ENCODE results near the gene NFKBIZ.
"Not testable (repeated sequence)": the region's sequence is repeated elsewhere in the genome, so short reads cannot be mapped to it uniquely, and the experiment has no call there.

Gene NFKBIZ

GRCh38 chr3:101879102-101879501, 29.8 kb downstream of the NFKBIZ start:
- no peak for DNase-seq

DNA sequence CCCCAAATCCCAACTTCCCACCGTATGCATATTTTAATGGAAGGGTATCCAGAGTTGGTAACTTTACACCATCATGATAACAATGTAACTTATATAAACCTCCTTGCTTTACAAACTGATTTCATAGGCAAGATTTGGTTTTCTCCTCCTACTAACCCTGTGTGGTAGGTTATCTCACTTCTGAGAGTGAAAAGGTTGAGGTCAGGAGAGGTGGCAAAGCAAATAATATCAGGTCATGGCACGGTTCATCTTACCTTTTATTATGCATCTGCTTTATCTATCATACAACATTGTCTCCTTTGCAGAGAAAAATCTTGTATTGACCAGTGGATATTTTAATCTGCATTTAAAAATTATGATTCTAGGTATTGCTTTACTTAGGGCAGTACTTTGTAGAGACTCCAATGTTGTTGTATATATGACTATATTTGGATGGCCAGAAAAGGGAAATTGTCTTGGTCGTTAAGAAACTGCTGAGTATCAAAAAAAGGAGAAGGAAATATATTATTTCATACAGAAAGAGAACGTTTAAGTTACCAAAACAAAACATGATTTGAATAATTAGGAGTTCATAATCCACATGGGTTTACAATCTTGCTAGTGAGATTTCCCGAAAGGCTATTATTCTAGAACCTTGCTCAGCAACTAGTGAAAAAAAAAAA, 30.4 kb downstream of the NFKBIZ start:
- DNase-seq, result no peak

DNA sequence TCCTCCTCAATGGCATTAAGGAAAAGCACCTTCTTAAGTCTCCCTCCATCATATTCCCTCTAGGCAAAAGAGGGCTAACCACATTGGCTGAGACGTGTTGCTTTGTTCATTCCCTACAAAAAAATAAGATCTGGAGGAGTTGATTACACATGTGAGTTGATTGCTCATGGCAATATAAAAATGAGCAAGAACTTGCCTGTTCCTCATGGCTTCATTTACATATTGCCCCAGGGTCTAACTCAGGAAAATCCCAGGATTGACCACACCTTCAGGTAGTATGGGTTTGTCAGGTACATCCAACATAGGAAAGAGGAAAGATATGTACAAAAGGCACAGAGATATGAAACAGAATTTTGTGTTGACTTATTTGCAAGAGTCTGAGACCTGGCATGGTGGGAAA, 35.5 kb downstream of the NFKBIZ start:
- DNase-seq, result no peak

GRCh38 chr3:101885584-101885983, 36.3 kb downstream of the NFKBIZ start:
- not testable (repeated sequence) for DNase-seq

- no peak for DNase-seq
Observed at GRCh38 chr3:101886626-101887025, 37.3 kb downstream of the NFKBIZ start.

- no peak for DNase-seq
Observed at GRCh38 chr3:101888653-101889052, 39.3 kb downstream of the NFKBIZ start.

DNA sequence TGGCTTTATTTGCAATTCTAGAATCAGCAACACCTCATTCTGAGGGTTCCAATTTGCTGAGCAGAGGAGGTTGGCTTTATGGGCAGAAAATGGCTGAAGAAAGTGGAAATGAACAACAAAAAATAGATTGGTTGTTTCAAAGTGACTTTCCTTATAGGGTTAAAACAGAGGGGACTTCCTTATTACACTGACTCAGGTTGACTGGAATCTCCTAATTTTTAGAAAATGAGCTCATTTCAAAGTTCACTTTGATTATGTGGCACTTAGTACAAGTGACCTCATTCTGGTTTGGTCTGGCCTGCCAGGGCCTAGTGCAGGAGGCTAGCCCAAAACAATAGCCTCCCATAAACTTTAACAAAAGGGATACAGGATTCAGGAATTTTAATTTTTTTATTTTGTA, 41.4 kb downstream of the NFKBIZ start:
- DNase-seq, result no peak

DNA sequence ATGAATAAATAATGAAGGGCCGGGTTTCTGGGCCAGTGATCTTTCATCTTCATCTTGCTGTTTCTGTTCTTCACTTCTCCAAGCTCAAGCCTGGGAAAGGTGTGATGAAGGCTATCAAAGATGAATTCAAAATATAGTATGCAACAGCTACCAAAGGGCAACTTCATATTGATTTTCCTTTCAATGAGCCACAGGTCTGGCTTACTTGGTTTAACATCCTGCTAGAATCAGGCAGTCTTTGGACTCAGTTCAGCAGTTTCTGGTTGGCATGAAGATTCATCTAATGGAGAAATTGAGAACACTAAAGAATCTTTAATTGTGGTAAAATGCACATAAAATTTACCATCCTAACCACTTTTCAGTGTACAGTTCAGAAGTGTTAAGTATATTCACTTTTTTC, 43.3 kb downstream of the NFKBIZ start:
- no peak for DNase-seq

DNA sequence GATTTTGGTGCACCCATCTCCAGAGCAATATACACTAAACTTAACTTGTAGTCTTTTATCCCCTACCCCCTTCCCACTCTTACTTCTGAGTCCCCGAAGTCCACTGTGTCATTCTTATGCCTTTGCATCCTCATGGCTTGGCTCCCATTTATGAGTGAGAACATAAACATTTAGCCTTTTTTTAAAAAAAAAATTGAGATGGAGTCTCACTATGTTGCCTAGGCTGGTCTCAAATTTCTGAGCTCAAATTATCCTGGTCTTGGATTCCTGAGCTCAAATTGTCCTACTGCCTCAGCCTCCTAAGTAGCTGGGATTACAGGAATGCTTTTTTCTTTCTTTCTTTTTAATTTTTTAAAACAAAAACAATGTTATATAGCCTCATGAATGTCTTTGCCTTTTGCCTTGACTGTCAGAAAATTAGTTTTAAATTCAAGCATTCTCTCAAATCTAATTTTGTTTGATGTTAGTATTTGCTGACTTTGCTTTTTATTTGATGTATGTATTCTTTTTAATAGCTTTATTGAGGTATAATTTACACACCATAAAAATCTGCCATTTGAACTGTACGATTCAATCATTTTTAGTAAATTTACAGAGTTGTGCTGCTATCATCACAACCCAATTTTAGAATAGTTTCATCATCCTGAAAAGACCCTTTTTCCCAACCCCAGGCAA, 46.9 kb downstream of the NFKBIZ start:
- DNase-seq, result no peak

- no peak for DNase-seq
Observed at GRCh38 chr3:101897013-101897412, 47.7 kb downstream of the NFKBIZ start.

DNA sequence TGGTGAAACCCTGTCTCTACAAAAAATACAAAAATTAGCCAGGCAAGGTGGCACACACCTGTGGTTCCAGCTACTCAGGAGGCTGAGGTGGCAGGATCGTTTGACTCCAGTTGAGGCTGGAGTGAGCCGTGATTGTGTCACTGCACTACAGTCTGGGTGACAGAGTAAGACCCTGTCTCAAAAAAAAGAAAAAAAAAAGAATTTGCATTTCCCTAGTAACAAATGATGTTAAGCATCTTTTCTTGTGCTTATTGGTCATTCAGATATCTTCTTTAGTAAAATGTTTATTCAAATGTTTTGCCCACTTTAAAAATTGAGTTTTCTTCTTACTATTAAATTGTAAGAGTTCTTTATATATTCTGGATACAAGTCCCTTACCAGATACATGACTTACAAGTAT, 48.7 kb downstream of the NFKBIZ start:
- no peak for DNase-seq

- DNase-seq, result no peak
Observed at GRCh38 chr3:101898752-101899169, 49.4 kb downstream of the NFKBIZ start.

GRCh38 chr3:101900316-101900715, 51.0 kb downstream of the NFKBIZ start:
- DNase-seq, result no peak

- no peak for DNase-seq
Observed at GRCh38 chr3:101900736-101901135, 51.4 kb downstream of the NFKBIZ start.

- no peak for DNase-seq
Observed at GRCh38 chr3:101902041-101902440, 52.7 kb downstream of the NFKBIZ start.

DNA sequence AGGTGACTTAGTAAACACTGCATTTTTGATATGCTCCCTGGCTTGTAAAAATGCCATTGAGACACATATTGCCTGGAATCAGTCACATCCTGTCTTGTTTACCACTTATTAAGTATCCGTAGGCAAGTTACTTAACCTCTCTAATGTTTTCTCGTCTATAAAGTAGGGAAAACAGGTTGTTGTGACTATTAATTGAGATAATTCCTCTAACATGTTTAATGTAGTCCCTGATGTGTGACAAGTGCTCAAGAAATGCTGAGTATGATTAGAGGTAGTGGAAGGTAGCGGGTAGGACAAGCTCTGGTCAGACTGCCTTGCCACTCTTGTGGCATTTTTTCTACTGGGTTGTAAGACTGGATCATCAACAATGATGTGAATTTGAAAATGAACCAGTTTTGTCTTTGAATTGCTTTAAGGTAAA, 54.1 kb downstream of the NFKBIZ start:
- no peak for DNase-seq

- DNase-seq, result not testable (repeated sequence)
Observed at GRCh38 chr3:101905573-101905972, 56.3 kb downstream of the NFKBIZ start.

All from stimulated activated naive CD4-positive, alpha-beta T cell treated with Interleukin-2 at 50 U/mL for 16 hours (primary cell).